ENCODE measurements around the gene CENPO. TPM values are rescaled to one million over a fixed set of nuclear protein-coding genes. Genes with fewer than 3 reads are reported as not detected.

Gene CENPO
- total RNA-seq, 1 experiment from 2014 or later = 14.9 TPM

- no TSS peak for BruUV-seq (replicated peaks)
- intact Hi-C loops (cut with micrococcal nuclease) = loop anchor here (5.0 to 10.0 kb wide), 2 partner anchors 369 to 604 kb away; no protein-coding TSS in a partner anchor
- H3K4me3 Mint-ChIP-seq (ENCODE audit: unreplicated experiment) = no peak overlapping the region
- no peak overlapping the region for H3K27ac Mint-ChIP-seq (ENCODE audit: low read depth, unreplicated experiment)
- ChIA-PET CTCF (interaction anchor here (0.5 to 8.1 kb wide), 25 partner anchors 9 to 827 kb away, joined by 3 to 108 read pairs (median 4); partner anchors contain the start of genes CENPO and PTRHD1), POLR2A (interaction anchor here (1.1 to 1.2 kb wide), 2 partner anchors 35 to 429 kb away, joined by 3 to 4 read pairs; partner anchors contain the start of genes CENPO and PTRHD1)
- no peaks in the 10 kb centered on the region for H3K9me3 Mint-ChIP-seq (ENCODE audit: unreplicated experiment)
- no peak for TF ChIP-seq CTCF (IDR thresholded peaks at IDR 0.05; ENCODE audit: unreplicated experiment)
- H3K27me3 Mint-ChIP-seq (ENCODE audit: insufficient read depth, unreplicated experiment) = no peaks in the 10 kb centered on the region
- no peak for DNase-seq (ENCODE audit: unreplicated experiment)
- H3K4me1 Mint-ChIP-seq (ENCODE audit: insufficient read depth, unreplicated experiment) = no peaks in the 10 kb centered on the region
- peaks cover 33% of the 10 kb centered on the region for H3K36me3 Mint-ChIP-seq (ENCODE audit: insufficient read depth, unreplicated experiment)
Measured at GRCh38 chr2:24828238-24828996, 35.2 kb downstream of the CENPO start.

- BruUV-seq (replicated peaks) = no TSS peak
- no peaks in the 10 kb centered on the region for H3K27me3 Mint-ChIP-seq (ENCODE audit: insufficient read depth, unreplicated experiment)
- no peak overlapping the region for H3K4me3 Mint-ChIP-seq (ENCODE audit: unreplicated experiment)
- no peak for TF ChIP-seq CTCF (IDR thresholded peaks at IDR 0.05; ENCODE audit: unreplicated experiment)
- no peaks in the 10 kb centered on the region for H3K4me1 Mint-ChIP-seq (ENCODE audit: insufficient read depth, unreplicated experiment)
- peaks cover 37% of the 10 kb centered on the region for H3K36me3 Mint-ChIP-seq (ENCODE audit: insufficient read depth, unreplicated experiment)
- ChIA-PET POLR2A (interaction anchor here (0.6 kb wide), 1 partner anchor 89 kb away, joined by 4 read pairs; the partner anchor contains the start of gene ADCY3), CTCF (interaction anchor here (0.6 to 8.1 kb wide), 6 partner anchors 27 to 421 kb away, joined by 3 to 108 read pairs (median 4); no protein-coding TSS in a partner anchor)
- H3K9me3 Mint-ChIP-seq (ENCODE audit: unreplicated experiment) = no peaks in the 10 kb centered on the region
- intact Hi-C loops (cut with micrococcal nuclease) = no loop called here
- DNase-seq (ENCODE audit: unreplicated experiment) = peak; percentile 38
- H3K27ac Mint-ChIP-seq (ENCODE audit: low read depth, unreplicated experiment) = no peak overlapping the region
Measured at GRCh38 chr2:24830351-24830750, 37.1 kb downstream of the CENPO start.

GRCh38 chr2:24830786-24831185 lies 37.6 kb downstream of the CENPO start:
- Mint-ChIP-seq H3K9me3 (ENCODE audit: unreplicated experiment) (no peaks in the 10 kb centered on the region), H3K4me1 (ENCODE audit: insufficient read depth, unreplicated experiment) (no peaks in the 10 kb centered on the region), H3K36me3 (ENCODE audit: insufficient read depth, unreplicated experiment) (peaks cover 37% of the 10 kb centered on the region), H3K27ac (ENCODE audit: low read depth, unreplicated experiment) (no peak overlapping the region), H3K4me3 (ENCODE audit: unreplicated experiment) (no peak overlapping the region), H3K27me3 (ENCODE audit: insufficient read depth, unreplicated experiment) (no peaks in the 10 kb centered on the region)
- no TSS peak for BruUV-seq (replicated peaks)
- intact Hi-C loops (cut with micrococcal nuclease) = no loop called here
- CTCF ChIA-PET = interaction anchor here (0.7 to 8.1 kb wide), 4 partner anchors 300 to 421 kb away, joined by 3 to 108 read pairs (median 6); no protein-coding TSS in a partner anchor
- no peak for DNase-seq (ENCODE audit: unreplicated experiment)
- POLR2A ChIA-PET = interaction anchor here (0.6 kb wide), 1 partner anchor 89 kb away, joined by 4 read pairs; the partner anchor contains the start of gene ADCY3
- no peak for TF ChIP-seq CTCF (IDR thresholded peaks at IDR 0.05; ENCODE audit: unreplicated experiment)

GRCh38 chr2:24831221-24832072 lies 38.2 kb downstream of the CENPO start:
- Mint-ChIP-seq H3K27ac (ENCODE audit: low read depth, unreplicated experiment) (no peak overlapping the region), H3K4me3 (ENCODE audit: unreplicated experiment) (no peak overlapping the region), H3K36me3 (ENCODE audit: insufficient read depth, unreplicated experiment) (peaks cover 37% of the 10 kb centered on the region), H3K4me1 (ENCODE audit: insufficient read depth, unreplicated experiment) (no peaks in the 10 kb centered on the region), H3K27me3 (ENCODE audit: insufficient read depth, unreplicated experiment) (no peaks in the 10 kb centered on the region), H3K9me3 (ENCODE audit: unreplicated experiment) (no peaks in the 10 kb centered on the region)
- BruUV-seq (replicated peaks) = no TSS peak
- DNase-seq (ENCODE audit: unreplicated experiment) = no peak
- no peak for TF ChIP-seq CTCF (IDR thresholded peaks at IDR 0.05; ENCODE audit: unreplicated experiment)
- ChIA-PET CTCF (interaction anchor here (0.9 to 1.8 kb wide), 3 partner anchors 10 to 365 kb away, joined by 3 to 9 read pairs (median 3); no protein-coding TSS in a partner anchor), POLR2A (no interaction called here)
- intact Hi-C loops (cut with micrococcal nuclease) = no loop called here

Measured in MCF 10A (cell line).